ENCODE results near the gene PPM1H.

DNA sequence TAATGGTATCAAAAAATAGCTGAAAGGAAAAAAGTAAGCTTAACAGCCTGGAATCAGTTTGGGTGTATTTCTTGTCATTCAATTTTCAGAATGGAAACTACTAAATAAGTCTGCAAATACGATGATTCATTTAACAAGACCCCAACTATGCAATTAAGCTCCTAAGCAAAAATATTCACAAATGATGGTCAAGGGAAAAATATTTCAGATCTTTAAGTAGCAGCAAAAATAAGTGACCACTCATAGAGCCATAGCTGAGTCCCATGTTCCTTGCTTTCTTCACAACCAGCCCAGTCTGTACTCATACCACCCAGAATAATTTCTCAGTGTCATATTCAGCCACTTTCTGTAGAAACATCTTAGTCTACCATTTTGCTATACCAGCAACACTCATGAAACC lies 185.4 kb downstream of the PPM1H start:
- TF ChIP-seq POLR2A (IDR thresholded peaks at IDR 0.05), result no peak
- TF ChIP-seq, protein P1, sequence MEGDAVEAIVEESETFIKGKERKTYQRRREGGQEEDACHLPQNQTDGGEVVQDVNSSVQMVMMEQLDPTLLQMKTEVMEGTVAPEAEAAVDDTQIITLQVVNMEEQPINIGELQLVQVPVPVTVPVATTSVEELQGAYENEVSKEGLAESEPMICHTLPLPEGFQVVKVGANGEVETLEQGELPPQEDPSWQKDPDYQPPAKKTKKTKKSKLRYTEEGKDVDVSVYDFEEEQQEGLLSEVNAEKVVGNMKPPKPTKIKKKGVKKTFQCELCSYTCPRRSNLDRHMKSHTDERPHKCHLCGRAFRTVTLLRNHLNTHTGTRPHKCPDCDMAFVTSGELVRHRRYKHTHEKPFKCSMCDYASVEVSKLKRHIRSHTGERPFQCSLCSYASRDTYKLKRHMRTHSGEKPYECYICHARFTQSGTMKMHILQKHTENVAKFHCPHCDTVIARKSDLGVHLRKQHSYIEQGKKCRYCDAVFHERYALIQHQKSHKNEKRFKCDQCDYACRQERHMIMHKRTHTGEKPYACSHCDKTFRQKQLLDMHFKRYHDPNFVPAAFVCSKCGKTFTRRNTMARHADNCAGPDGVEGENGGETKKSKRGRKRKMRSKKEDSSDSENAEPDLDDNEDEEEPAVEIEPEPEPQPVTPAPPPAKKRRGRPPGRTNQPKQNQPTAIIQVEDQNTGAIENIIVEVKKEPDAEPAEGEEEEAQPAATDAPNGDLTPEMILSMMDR (IDR thresholded peaks at IDR 0.05), result no peak
